GM12801 (cell line): Measurements from ENCODE around the gene CADM2.

Experiments used
- TF ChIP-seq, protein P1 (sequence below): IDR thresholded peaks from one replicate; pipeline ENCODE4 v1.5.1; 2011; ENCODE audit warnings: control low read depth; ENCODE audit not compliant: insufficient read length; ENCODE audit errors: extremely low read depth

Gene CADM2

DNA sequence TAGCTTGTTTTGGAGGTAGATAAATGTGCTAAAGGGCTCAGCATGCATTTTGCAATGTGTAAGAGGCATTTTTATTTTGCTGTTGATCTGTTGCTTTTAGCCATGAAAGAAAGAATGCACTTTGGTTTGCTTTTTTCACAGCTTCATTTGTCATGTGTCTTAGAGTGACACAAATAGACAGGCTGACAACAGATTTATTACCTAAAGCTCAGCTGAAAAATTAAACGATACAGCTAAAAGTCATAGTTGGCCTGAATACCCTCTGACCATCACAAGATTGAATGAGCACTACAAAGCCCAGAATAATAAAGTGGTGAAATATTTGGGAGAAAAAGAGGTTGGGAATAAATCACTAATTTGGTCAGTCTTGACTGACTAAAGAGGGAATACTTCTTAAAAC lies 723.1 kb downstream of the CADM2 start:
- TF ChIP-seq, protein P1, sequence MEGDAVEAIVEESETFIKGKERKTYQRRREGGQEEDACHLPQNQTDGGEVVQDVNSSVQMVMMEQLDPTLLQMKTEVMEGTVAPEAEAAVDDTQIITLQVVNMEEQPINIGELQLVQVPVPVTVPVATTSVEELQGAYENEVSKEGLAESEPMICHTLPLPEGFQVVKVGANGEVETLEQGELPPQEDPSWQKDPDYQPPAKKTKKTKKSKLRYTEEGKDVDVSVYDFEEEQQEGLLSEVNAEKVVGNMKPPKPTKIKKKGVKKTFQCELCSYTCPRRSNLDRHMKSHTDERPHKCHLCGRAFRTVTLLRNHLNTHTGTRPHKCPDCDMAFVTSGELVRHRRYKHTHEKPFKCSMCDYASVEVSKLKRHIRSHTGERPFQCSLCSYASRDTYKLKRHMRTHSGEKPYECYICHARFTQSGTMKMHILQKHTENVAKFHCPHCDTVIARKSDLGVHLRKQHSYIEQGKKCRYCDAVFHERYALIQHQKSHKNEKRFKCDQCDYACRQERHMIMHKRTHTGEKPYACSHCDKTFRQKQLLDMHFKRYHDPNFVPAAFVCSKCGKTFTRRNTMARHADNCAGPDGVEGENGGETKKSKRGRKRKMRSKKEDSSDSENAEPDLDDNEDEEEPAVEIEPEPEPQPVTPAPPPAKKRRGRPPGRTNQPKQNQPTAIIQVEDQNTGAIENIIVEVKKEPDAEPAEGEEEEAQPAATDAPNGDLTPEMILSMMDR: no peak

DNA sequence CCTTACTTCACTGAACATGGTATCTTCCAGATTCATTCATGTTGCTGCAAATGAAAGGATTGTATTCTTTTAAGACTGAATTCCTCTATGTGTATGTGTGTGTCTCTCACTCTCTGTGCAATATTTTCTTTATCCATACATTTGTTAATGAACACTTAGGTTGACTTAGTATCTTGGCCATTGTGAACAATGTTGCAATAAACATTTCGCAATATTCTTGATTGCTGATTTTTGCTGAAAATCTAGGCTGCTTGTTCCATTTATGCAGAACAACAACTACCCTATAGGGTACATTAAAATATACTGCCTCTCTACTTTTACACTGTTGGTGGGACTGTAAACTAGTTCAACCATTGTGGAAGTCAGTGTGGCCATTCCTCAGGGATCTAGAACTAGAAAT lies 732.4 kb downstream of the CADM2 start:
- TF ChIP-seq, protein P1: no peak

DNA sequence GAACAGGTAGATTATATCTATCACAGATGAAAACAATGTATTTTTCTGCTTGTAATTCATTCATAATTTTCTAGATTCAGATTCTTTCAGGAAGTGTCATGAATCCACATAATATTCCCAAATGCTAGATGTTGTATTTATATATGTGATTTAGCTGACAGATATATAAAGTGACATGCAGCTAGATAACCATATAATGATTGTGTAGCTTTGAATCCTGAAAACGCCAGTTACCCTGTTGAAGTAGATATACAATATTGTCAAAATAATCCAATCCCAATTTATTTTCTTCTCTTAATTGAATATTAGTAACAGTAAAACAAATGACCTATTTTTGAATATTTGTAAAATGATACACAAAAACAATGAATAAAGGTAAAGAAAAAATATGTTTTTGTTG lies 738.4 kb downstream of the CADM2 start:
- TF ChIP-seq, protein P1: no peak

DNA sequence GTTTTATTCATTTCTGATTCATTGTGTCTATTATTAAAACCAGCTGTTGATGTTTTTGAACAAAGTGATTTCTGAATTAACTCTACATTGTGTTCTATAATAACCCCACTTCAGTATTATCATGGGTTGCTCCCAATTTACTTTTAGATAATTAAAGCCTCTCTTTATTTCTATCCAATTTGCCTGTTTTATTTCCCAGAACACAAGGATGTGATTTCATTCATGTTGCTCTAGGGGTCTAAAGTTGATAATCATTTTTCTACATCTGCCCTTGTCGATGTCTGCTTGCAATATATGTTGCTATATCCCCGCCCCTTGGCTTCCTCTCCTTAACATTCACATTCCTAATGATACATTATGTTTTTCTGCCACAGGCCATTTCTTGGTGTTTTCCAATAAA lies 747.3 kb downstream of the CADM2 start:
- TF ChIP-seq, protein P1: no peak

DNA sequence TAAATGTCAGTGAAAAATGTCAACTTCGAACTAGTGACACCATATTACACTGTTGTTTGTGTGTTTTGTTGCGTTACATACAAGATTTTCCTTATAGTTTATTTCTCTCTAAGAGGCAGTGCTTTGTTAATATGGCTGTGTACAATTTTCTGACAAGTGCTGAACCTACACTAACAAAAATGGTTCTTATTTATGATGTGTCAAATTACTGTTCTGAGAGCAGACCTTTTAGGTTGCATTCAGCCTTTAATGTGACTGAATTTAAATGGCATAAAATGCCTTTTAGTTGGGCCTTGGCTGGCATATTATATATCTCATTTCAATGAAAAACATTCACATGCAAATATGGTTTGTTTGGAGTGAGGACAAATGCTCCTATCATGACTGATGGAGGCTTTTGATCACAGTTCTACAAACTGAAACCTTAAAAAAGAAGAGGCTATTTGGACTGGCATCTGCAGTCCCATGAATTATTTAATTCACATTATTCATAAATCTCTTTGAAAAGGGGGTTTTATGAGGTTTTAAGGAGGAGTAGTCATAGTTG lies 750.6 kb downstream of the CADM2 start:
- TF ChIP-seq, protein P1: no peak

DNA sequence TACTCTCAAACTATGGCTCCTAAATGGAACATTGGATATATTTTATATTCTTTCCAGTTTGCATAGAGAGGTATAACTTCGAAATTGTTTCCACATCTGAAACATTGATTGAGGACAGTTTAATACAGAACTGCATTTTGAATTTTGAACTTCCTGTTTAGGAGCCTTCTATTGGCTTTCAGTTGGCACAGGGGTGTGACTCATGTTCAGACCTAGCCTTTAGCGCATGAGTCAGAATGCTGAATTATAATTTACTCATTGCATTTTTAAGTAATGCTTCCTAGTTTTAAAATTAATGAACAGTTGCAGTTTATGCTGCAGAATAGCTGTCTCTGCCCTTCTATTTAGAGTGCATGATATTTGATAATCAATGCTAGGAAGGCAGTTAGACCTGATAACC lies 751.7 kb downstream of the CADM2 start:
- TF ChIP-seq, protein P1: no peak

DNA sequence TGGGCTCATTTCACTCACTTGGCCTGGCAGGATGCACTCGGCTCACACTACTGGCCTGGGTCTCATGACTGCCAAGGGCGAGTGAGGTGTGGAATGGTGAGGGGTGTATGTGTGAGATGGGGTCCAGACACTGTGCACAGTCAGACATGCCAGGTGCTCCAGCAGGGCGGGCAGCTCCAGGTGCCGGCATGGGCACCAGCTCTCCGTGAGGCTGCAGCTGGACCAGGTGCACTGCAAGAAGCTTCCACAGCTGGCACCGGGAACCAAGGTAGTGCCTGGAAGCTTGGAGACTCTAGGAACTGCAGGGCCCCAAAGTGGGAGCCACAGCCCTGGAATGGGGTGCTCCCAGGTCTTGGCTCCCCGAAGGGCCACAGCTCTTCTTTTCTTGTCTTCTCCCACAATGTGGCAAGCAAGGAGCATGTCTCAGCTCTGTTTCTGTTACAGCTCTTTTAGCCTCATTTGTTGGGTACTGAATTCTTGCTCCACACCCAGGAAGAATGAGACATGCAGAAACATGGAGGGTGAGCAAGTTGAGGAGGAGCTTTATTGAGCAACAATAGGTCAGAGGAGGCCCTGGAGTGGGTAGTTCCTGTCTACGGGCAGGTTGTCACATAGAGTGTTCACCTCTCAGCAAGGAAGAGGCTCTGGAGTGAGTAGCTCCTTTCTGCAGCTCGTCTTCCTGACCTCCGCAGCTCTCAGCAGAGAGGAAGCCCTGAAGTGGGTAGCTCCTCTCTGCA lies 762.8 kb downstream of the CADM2 start:
- TF ChIP-seq, protein P1: no peak
